Measurements from ENCODE around the gene RANBP1. TPM values are rescaled to one million over a fixed set of nuclear protein-coding genes. Genes with fewer than 3 reads are reported as not detected.

The RANBP1 gene
- total and polyA plus RNA-seq, 2 of the 13 experiments (the other 11 are each of a cell fraction or from before 2014, with no cell fraction given) = 181 to 492 TPM

DNA sequence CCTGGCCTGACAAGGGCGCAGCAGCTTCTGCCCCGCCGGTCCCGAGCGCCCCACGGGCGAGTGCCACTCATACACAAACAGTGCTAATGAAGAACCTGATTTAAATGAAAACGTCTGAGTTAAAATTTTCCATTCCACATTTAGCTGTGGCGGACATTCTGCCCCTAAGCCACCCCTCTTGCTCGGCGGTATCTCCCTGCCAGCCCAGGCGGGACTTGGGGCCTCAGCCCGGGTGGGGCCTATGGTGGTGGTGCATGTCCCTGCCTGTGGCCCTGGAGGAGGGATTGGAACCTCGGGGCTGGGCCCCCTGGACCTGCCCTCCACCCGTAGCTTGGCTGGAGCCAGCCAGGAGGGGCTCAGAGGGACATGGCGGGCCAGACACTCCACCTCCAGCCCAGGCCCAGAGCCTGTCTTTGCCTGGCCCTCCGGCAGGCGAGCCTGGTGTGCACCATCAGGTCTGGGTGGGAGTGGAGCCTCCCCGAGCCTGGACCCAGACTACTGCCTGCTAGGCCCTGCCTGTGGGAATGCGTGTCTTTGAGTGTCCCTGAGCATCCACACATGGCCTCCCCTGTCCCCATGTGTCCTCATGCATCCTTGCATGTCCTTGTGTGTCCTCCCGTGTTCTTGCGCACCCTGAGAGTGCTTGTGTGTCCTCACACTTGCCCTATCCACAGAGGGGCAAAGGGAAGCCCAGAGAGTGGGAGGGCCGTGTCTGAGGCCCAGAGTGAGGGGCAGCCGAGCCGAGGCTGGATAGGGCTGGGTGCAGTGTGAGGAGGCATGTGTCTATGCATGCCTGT lies 20.1 kb downstream of the RANBP1 start:
- ChIA-PET POLR2A (no interaction called here), CTCF (ENCODE audit: low intra/inter-chr PET ratio, low total read pairs) (no interaction called here)
- no peak overlapping the region for H2AFZ ChIP-seq (ENCODE audit: low read length)
- H3K27ac ChIP-seq (ENCODE audit: extremely low read length, insufficient read depth, low read length) = no peak overlapping the region
- no peak for TF ChIP-seq ZNF501 (CRISPR knock-in tag; IDR thresholded peaks at IDR 0.05)
- TF ChIP-seq, protein P1, sequence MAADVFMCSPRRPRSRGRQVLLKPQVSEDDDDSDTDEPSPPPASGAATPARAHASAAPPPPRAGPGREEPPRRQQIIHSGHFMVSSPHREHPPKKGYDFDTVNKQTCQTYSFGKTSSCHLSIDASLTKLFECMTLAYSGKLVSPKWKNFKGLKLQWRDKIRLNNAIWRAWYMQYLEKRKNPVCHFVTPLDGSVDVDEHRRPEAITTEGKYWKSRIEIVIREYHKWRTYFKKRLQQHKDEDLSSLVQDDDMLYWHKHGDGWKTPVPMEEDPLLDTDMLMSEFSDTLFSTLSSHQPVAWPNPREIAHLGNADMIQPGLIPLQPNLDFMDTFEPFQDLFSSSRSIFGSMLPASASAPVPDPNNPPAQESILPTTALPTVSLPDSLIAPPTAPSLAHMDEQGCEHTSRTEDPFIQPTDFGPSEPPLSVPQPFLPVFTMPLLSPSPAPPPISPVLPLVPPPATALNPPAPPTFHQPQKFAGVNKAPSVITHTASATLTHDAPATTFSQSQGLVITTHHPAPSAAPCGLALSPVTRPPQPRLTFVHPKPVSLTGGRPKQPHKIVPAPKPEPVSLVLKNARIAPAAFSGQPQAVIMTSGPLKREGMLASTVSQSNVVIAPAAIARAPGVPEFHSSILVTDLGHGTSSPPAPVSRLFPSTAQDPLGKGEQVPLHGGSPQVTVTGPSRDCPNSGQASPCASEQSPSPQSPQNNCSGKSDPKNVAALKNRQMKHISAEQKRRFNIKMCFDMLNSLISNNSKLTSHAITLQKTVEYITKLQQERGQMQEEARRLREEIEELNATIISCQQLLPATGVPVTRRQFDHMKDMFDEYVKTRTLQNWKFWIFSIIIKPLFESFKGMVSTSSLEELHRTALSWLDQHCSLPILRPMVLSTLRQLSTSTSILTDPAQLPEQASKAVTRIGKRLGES (CRISPR knock-in tag; IDR thresholded peaks at IDR 0.05; ENCODE audit: borderline replicate concordance) = no peak
- no peak for TF ChIP-seq ZNF136 (CRISPR knock-in tag; IDR thresholded peaks at IDR 0.05; ENCODE audit: low read depth)
- TF ChIP-seq SRSF4 (IDR thresholded peaks at IDR 0.05; ENCODE audit: low read depth, low read length, poor library complexity, severe bottlenecking) = no peak
- no peak for TF ChIP-seq RELA (CRISPR knock-in tag; IDR thresholded peaks at IDR 0.05)
- TF ChIP-seq NFYC (CRISPR knock-in tag; IDR thresholded peaks at IDR 0.05) = no peak
- TF ChIP-seq, protein P2, sequence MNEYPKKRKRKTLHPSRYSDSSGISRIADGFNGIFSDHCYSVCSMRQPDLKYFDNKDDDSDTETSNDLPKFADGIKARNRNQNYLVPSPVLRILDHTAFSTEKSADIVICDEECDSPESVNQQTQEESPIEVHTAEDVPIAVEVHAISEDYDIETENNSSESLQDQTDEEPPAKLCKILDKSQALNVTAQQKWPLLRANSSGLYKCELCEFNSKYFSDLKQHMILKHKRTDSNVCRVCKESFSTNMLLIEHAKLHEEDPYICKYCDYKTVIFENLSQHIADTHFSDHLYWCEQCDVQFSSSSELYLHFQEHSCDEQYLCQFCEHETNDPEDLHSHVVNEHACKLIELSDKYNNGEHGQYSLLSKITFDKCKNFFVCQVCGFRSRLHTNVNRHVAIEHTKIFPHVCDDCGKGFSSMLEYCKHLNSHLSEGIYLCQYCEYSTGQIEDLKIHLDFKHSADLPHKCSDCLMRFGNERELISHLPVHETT (CRISPR knock-in tag; conservative IDR thresholded peaks at IDR 0.05) = no peak
- no peak for TF ChIP-seq ZBTB7A (CRISPR knock-in tag; IDR thresholded peaks at IDR 0.05)
- TF ChIP-seq DPF2 (CRISPR knock-in tag; IDR thresholded peaks at IDR 0.05; ENCODE audit: borderline replicate concordance, low read depth) = no peak
- no peak for TF ChIP-seq GABPA (IDR thresholded peaks at IDR 0.05; ENCODE audit: low read depth, low read length)
- TF ChIP-seq GABPA (CRISPR knock-in tag; IDR thresholded peaks at IDR 0.05; ENCODE audit: low read depth) = no peak
- ATAC-seq (no peak), DNase-seq (ENCODE audit: low spot score) (no peak), FAIRE-seq (no peak)
- peaks cover 17% of the 10 kb centered on the region for H3K79me2 ChIP-seq (ENCODE audit: insufficient read depth, low read length)
- 95% methylated on average over 12 of the region's 25 CpGs for WGBS (ENCODE audit: low lambda C conversion rate)
- BruUV-seq (replicated peaks) = no TSS peak
- intact Hi-C loops (cut with micrococcal nuclease; ENCODE audit: unreplicated experiment) = no loop called here
- no peak overlapping the region for H3K4me3 ChIP-seq (replicated peaks in 1 of 3; ENCODE audit: insufficient read depth in 1 of 3, low read depth in 2 of 3, low read length in 3 of 3)
- peaks cover 0 to 5% of the 10 kb centered on the region in 2 experiments; a peak in 2 of 5 replicates for H3K36me3 ChIP-seq (replicated peaks in 1 of 2; ENCODE audit: control insufficient read depth in 1 of 2, insufficient read depth in 2 of 2, low read length in 2 of 2)
- H3K9ac ChIP-seq (ENCODE audit: insufficient read depth, low read depth, low read length) = no peak overlapping the region
- no peaks in the 10 kb centered on the region for H3K9me3 ChIP-seq (ENCODE audit: low read length)
- H3K27me3 ChIP-seq (ENCODE audit: control insufficient read depth in 1 of 2, insufficient read depth in 2 of 2, low read length in 2 of 2) = no peaks in the 10 kb centered on the region
- 0 out of 2 replicates have a peak, but pooled peaks cover 6% of the 10 kb centered on the region for H4K20me1 ChIP-seq (ENCODE audit: insufficient read depth, low read length)
- in situ Hi-C loops (cut with HindIII; ENCODE audit: extremely low pct_ligation_motif_present, low pct_unique_long_range_greater_than_20kb) = no loop called here
- H3K4me1 ChIP-seq (ENCODE audit: insufficient read depth, low read length) = peaks cover 13% of the 10 kb centered on the region; the same call in 1 of the 2 replicates
- no peak overlapping the region for H3K4me2 ChIP-seq (ENCODE audit: low read depth, low read length)
